Suprapubic skin (tissue), 4 donors: Measurements from ENCODE around the gene EHD4. TPM values are rescaled to one million over a fixed set of nuclear protein-coding genes. Genes with fewer than 3 reads are reported as not detected.
A peak's percentile ranks its signal among the peaks of the same experiment; 100 is the strongest.

Source experiments
- DNase-seq, 2 donors: peaks; one replicate each; pipeline ENCODE4 v3.0.0-alpha.2; 2019; ENCODE audit warnings: low spot score in 2 of 2
- H3K27ac ChIP-seq: fragments of 200-600 bp; sonication (generic); one replicate; pipeline ENCODE4 v1.5.1; 2019
- H3K27me3 ChIP-seq: fragments of 200-600 bp; sonication (generic); one replicate; pipeline ENCODE4 v1.5.1; 2019
- H3K36me3 ChIP-seq: fragments of 200-600 bp; sonication (generic); one replicate; pipeline ENCODE4 v1.5.1; 2019
- H3K4me1 ChIP-seq: fragments of 200-600 bp; sonication (generic); one replicate; pipeline ENCODE4 v1.5.1; 2019
- H3K4me3 ChIP-seq: fragments of 200-600 bp; sonication (generic); one replicate; pipeline ENCODE4 v1.5.1; 2019; ENCODE audit warnings: mild to moderate bottlenecking
- H3K9me3 ChIP-seq: fragments of 200-600 bp; sonication (generic); one replicate; pipeline ENCODE4 v1.5.1; 2019
- CTCF ChIP-seq, 2 donors: fragments of 200-600 bp in 1 of 2; fragments of 450-650 bp in 1 of 2; sonication (generic) in 1 of 2; IDR thresholded peaks; one replicate each; pipeline ENCODE4 v1.5.1; 2016 to 2019; ENCODE audit warnings: antibody characterized with exemption in 2 of 2, mild to moderate bottlenecking in 1 of 2, moderate library complexity in 1 of 2
- EP300 ChIP-seq: sonication (generic); formaldehyde crosslinking; IDR thresholded peaks from one replicate; pipeline ENCODE4 v1.6.1; 2017; ENCODE audit warnings: antibody characterized with exemption
- POLR2A ChIP-seq, 2 donors: fragments of 450-650 bp; IDR thresholded peaks; one replicate each; pipeline ENCODE4 v1.6.1; 2017; ENCODE audit warnings: antibody characterized with exemption in 2 of 2, mild to moderate bottlenecking in 2 of 2, moderate library complexity in 2 of 2
- POLR2AphosphoS5 ChIP-seq, 3 donors: sonication (generic); formaldehyde crosslinking; IDR thresholded peaks; one replicate each; pipeline ENCODE4 v1.6.1; 2017; ENCODE audit warnings: antibody characterized with exemption in 3 of 3
- WGBS: methylation state at CpG from one replicate; pipeline ENCODE4 v1.1.5; 2018; 5-methylcytosine and 5-hydroxymethylcytosine counted together
- total RNA-seq, 4 donors: library from RNA; depleted of rRNA; stranded (reverse); fragments of >200 nt; gene quantifications; one replicate each; pipeline ENCODE4 v1.1.0, GENCODE V29; 2016

Gene EHD4
- total RNA-seq, 4 donors from 2014 or later = 16.0 to 31.4 (median 20.9) TPM

- no peak for DNase-seq
These were observed 44.6 kb upstream of the EHD4 start for GRCh38 chr15:42016971-42017370.

DNA sequence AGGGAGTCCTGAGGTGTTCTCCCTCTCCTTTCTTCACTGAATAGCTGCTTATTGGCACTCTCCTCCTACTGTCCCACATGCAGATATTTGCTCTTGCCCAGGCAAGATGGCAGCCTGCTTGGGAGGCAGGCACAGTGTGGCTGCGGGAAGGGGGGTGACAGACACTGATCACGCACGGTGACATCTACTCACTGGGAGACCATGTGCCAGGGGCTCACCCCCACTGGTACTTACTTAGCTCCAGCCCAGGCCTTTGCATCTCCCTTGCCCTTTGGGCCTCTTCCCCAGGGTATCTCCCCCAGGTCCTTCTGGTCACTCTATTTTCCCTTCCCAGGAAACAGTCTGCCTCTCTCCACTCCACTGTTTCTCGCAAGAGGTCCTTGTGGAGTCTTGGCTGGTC is 42.0 kb upstream of the EHD4 start:
- WGBS = 93% methylated on average over 4 of the region's 4 CpGs
- H3K27me3 ChIP-seq = no peaks in the 10 kb centered on the region
- TF ChIP-seq CTCF (IDR thresholded peaks at IDR 0.05) = no peak
- no peak for TF ChIP-seq POLR2AphosphoS5 (IDR thresholded peaks at IDR 0.05)
- no peak for TF ChIP-seq POLR2A (IDR thresholded peaks at IDR 0.05)
- TF ChIP-seq EP300 = no peak
- H3K4me1 ChIP-seq = peaks cover 36% of the 10 kb centered on the region
- H3K27ac ChIP-seq = no peak overlapping the region
- no peaks in the 10 kb centered on the region for H3K9me3 ChIP-seq
- H3K36me3 ChIP-seq = no peaks in the 10 kb centered on the region
- no peak for DNase-seq
- no peak overlapping the region for H3K4me3 ChIP-seq

More at GRCh38 chr15:42016971-42017370, 44.6 kb upstream of the EHD4 start:
- no peaks in the 10 kb centered on the region for H3K36me3 ChIP-seq
- peaks cover 35% of the 10 kb centered on the region for H3K4me1 ChIP-seq
- no peaks in the 10 kb centered on the region for H3K9me3 ChIP-seq
- H3K4me3 ChIP-seq = no peak overlapping the region
- H3K27me3 ChIP-seq = no peaks in the 10 kb centered on the region
- WGBS = 85% methylated on average over 2 of the region's 6 CpGs
- no peak overlapping the region for H3K27ac ChIP-seq
- no peak for TF ChIP-seq CTCF (IDR thresholded peaks at IDR 0.05)
- TF ChIP-seq EP300 = no peak

GRCh38 chr15:42012928-42013482 is 40.6 kb upstream of the EHD4 start:
- no peak for DNase-seq
- Histone ChIP-seq H3K27ac (no peak overlapping the region), H3K4me3 (no peak overlapping the region), H3K27me3 (no peaks in the 10 kb centered on the region), H3K4me1 (peaks cover 24% of the 10 kb centered on the region), H3K9me3 (no peaks in the 10 kb centered on the region), H3K36me3 (no peaks in the 10 kb centered on the region)
- 93% methylated on average over 10 of the region's 10 CpGs for WGBS
- TF ChIP-seq POLR2AphosphoS5 (IDR thresholded peaks at IDR 0.05) = no peak
- no peak for TF ChIP-seq CTCF (IDR thresholded peaks at IDR 0.05)

DNA sequence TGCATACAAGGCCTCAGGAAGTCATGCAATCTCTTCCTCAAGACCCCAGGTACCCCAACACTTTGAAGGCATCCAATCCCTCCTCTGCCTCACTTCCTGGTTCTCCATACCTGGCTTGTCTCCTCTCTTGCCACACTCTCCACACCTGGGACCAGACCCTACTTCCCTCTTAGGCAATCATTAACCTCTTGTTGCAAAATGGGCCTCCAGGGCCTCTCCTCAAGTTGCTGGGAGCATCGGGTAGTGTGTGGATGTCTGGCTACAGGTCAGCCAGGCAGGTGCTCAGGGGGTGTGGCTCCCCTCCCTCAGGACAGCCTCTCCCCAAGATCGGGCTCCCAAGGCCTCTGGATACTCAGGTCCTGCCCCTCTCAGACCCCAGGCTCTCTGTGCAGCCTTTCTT is 39.9 kb upstream of the EHD4 start:
- WGBS = 43% methylated on average over 2 of the region's 2 CpGs
- H3K27ac ChIP-seq = no peak overlapping the region
- DNase-seq = no peak
- H3K27me3 ChIP-seq = no peaks in the 10 kb centered on the region
- no peak overlapping the region for H3K4me3 ChIP-seq
- TF ChIP-seq EP300 = no peak
- TF ChIP-seq POLR2AphosphoS5 (IDR thresholded peaks at IDR 0.05) = no peak
- TF ChIP-seq CTCF (IDR thresholded peaks at IDR 0.05) = no peak
- no peaks in the 10 kb centered on the region for H3K9me3 ChIP-seq
- peaks cover 24% of the 10 kb centered on the region for H3K4me1 ChIP-seq
- no peaks in the 10 kb centered on the region for H3K36me3 ChIP-seq

- Histone ChIP-seq H3K9me3 (no peaks in the 10 kb centered on the region), H3K4me3 (no peak overlapping the region), H3K36me3 (no peaks in the 10 kb centered on the region), H3K27me3 (no peaks in the 10 kb centered on the region), H3K27ac (peak overlapping the region; percentile 65), H3K4me1 (peaks cover 24% of the 10 kb centered on the region)
- WGBS = 50% methylated on average over 7 of the region's 7 CpGs
- DNase-seq = no peak
- no peak for TF ChIP-seq EP300
These were observed 38.7 kb upstream of the EHD4 start for GRCh38 chr15:42011074-42011473.

GRCh38 chr15:42010434-42010833 is 38.1 kb upstream of the EHD4 start:
- TF ChIP-seq POLR2AphosphoS5 (IDR thresholded peaks at IDR 0.05) (no peak), POLR2A (IDR thresholded peaks at IDR 0.05) (no peak), CTCF (IDR thresholded peaks at IDR 0.05) (no peak), EP300 (no peak)
- WGBS = 44% methylated on average over 1 of the region's 1 CpG
- peak overlapping the region; percentile 65 for H3K27ac ChIP-seq
- H3K36me3 ChIP-seq = no peaks in the 10 kb centered on the region
- no peak for DNase-seq
- H3K27me3 ChIP-seq = no peaks in the 10 kb centered on the region
- H3K9me3 ChIP-seq = no peaks in the 10 kb centered on the region
- no peak overlapping the region for H3K4me3 ChIP-seq
- H3K4me1 ChIP-seq = peaks cover 24% of the 10 kb centered on the region
